Stimulated activated CD4-positive, alpha-beta T cell treated with anti-CD3 and anti-CD28 coated beads, TNF-alpha, amount 100 ng/mL, for 24 hours (primary cell): ENCODE data around the gene CHN2.

Experiments
- DNase-seq, 3 experiments: peaks; one replicate each; pipeline ENCODE4 v3.0.0-alpha.2; 2020; ENCODE audit warnings: low read depth in 3 of 3

CHN2 gene

DNA sequence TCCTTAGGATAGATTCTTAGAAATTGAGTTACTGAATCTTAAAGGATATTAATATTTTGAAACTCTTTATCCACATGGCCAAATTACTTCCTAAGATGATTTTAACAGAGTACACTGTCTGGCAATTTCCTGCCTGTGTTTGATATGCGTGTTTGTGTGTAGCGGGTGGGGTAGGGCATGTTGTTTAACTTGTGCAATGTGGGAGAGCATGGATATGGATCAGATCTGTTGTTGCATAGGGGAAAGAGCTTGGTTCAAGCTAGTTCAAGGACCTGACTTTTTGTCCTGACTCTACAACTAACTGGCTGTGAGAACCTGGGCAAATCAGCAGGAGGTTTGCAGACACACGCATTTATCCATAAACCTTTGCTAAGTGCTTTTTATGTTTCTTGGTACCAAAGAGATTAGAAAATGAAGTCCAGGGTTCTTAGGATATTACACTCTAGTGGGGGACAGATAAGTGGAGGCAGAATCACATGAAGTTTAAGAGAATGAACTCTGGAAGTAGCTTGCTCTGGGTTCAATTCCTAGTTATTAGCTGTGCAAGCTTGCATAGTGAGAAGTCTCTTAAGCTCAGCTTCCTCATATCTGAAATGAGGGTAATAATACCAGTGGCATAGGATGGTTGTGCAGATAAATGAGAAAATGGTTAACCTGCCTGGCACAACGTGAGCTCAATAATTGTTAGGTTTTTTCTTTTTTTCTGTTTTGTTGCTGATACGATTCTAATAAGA, 272.8 kb downstream of the CHN2 start:
- no peak for DNase-seq

DNA sequence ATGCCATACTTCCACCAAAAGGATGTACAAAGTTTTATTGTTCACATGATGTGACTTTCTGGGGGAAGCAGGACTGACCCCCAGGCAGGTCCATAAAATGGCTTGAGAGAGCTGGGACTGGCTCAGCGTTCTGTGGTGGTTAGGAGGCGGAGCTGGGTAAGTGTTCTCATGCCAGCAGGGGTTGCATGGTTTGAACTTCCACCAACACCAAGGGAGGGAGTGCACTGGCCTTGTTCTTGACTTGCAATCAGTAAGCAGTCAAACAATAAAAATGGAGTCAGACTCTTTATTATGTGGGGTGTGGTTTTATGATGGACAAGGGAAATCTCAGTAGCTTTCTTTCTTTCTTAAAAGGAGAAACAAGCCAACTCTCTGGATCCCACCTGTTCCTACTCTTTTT, 273.6 kb downstream of the CHN2 start:
- DNase-seq: no peak

- DNase-seq: no peak
These were observed 274.7 kb downstream of the CHN2 start for GRCh38 chr7:29469281-29469680.

GRCh38 chr7:29469976-29470557, 275.5 kb downstream of the CHN2 start:
- DNase-seq: no peak

DNA sequence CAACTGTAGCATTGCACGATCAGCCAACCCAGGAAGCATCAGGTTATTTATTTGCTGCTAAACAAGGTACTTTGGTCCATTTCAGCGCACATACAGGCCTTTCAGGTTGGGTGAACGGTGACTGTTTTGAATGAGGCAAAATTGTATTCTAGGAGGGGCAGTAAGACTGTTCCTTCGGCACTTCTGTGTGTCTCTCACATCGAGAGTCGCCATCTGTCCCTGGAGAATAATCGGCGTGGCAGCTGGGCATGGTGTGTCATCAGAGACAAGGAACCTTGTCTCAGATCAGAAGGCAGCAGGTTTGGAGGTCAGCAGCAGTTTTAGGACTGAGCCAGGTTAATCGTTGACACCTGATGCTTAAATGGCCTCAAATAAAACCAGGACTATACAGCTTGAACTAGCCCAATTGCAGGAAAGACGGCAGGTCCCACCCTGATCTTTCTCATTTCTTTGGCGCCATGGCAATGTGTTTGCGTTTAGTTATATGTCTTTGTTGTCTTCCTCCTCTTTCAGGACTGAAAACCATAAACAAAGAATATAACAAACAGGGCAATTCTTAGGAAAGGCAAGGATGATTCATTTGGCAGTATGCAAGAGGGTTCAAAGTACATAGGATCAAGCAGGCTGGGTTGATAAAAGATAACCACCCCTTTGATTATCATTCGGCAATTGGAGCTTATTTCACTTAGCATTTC, 277.0 kb downstream of the CHN2 start:
- no peak for DNase-seq

GRCh38 chr7:29476916-29477315, 282.3 kb downstream of the CHN2 start:
- DNase-seq: no peak

GRCh38 chr7:29478226-29478625, 283.7 kb downstream of the CHN2 start:
- no peak for DNase-seq

DNA sequence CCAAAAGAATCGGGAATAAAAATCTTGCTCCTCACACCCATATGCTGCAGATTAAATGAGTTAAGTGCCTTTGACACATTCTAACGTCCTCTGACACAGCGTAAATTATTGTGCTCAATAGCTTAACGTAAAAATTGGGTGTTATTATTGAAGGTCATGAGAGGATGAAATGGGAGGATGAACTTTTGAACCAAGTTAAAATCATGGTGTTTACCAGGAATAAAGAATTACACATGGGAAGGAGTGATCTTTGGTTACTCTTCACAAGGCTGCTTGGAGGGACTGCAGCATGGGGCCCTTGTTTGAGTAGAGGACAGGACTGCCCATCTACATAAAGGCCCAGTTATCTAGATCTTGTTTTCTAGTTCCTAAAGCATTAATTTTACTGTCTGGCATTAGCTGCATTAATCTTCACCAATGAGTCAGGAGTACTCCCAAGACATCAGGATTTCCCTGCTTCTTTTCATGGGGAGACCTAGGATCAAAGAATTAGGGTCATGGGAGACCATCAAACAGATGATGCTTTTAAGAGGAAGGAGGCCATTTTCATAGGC, 284.2 kb downstream of the CHN2 start:
- no peak for DNase-seq

- no peak for DNase-seq
These were observed 285.0 kb downstream of the CHN2 start for GRCh38 chr7:29479301-29480200.

DNA sequence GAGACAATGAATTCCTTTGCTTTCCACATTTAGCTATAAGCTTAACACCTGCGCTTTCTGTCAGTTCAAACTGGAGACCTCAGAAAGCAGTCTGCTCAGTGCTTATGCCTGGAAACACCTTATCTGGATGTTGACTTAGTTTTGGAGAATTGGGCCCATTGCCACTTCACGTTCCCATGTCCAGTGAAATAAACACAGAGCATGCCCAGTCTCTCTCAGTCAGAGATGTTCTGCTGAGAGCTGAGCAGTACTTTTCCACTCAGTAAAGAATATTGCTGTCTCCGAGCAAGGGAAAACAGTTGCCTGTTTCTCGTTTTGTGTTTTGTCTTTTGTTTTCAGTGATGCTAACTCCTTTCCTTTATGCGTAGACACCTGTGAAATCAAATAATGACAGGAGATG, 285.9 kb downstream of the CHN2 start:
- no peak for DNase-seq

DNA sequence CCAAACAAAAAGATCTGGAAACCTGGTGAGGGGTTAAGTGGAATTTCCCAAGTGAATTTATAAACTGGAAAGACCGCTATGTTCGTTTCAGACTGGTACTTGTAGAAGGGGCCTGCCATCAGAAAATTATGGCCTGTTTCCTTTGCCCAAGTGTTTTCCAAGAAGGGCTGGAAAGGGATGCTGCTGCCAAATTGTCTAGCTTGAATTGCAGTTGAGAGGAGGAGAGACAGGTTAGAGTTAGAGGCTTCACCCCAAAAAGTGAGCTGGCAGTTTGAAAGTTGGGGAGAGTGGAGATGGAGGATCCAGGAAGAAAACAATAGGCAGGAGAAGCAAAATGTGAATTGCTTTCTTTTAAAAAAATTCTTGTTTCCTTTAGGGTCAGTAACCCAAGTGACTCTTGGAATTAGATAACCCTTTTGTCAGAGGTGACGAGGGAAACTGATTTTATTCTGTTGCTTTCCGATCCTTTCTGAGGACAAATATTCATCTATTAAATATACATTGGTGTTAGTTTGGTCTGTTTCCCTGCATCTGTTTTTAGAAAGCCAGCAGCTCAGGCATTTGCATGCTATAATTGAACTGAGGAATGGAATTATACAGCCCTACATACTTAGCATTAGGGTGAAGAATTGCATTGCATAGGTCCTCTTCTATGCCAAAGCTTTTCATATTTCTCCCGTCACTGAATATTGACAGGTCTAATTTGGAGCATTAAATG, 286.5 kb downstream of the CHN2 start:
- no peak for DNase-seq

- no peak for DNase-seq
These were observed 287.5 kb downstream of the CHN2 start for GRCh38 chr7:29482056-29482455.

DNA sequence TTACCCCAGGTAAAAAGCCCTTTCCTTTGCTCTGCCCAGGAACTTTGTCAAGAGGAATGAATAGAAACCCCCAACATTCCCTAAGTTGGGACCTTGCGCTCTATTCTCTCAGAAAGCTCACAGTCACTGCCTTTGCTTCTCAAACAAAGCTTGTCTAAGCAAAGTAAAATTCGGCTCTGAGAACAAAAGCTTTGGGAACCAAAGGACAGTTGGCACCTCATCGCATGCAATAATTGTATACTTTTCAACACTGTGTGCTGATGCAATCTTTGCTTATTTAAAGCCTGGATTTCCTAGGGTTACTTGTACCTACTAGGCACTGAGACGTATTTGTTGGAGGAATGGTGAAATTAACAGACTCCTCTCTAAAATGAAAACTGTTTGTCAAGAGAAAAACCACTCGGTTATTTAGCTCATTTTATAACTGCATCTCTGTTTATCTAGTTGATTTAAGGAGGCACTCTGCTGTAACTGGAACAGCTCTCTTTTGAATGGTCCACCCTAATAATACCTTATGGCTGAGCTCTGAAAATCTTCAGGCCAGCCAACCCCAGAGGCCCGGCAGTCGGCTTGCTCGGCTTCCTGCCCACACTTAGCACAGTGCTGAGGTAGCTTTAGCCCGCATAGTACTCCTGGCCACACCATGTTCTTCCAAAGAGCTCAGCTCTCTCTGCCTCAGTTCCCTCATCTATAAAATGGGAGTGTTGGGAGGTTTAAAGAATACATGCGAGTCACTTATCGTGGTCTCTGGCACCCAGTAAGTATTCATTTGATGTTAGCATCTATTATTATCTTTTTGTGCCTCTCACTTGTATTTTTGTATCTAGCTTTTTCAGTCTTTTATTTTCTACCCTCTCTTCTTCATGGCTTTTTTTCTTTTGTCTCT, 288.9 kb downstream of the CHN2 start:
- no peak for DNase-seq

GRCh38 chr7:29484280-29484679, 289.7 kb downstream of the CHN2 start:
- DNase-seq: no peak

- DNase-seq: no peak
These were observed 291.0 kb downstream of the CHN2 start for GRCh38 chr7:29485339-29486190.

GRCh38 chr7:29486191-29486700, 291.7 kb downstream of the CHN2 start:
- DNase-seq: no peak

- no peak for DNase-seq
These were observed 292.8 kb downstream of the CHN2 start for GRCh38 chr7:29487424-29487823.

DNA sequence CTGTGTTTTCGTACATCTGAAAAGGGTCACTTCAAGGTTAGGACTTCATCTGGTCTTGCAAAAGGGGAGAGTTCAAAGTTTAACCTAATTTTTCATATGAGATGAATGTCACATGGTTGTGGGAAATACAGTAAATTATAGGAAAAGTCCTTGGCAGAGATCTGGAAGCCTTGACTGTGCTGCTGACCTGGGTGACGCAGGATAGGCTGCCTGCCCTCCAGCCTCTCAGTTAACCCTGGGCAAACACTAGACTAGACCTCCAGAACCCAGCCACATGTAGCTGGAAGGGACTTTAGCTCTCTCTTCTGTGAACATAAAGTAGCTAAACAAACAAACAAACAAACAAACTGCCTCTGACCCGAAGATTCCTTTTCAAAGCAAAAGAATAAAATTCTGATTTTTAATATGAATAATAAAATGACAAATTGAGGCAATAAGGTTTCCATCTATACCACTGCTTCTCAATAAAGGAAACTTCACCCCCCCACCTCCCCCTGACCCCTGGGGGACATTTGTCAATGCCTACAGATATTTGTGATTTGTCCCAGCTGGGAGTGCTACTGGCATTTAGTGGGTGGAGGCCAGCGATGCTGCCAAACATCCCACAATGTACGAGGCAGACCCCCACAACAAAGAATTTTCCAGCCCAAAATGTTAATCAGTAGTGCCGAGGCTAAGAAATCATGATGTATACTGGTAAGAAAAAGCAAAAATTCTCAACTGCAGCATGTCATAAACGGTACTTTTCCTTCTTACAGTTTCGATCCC, 293.8 kb downstream of the CHN2 start:
- DNase-seq: no peak
